ENCODE data around the gene TMEM218. TPM values are rescaled to one million over a fixed set of nuclear protein-coding genes. Genes with fewer than 3 reads are reported as not detected.

TMEM218 gene
- total and polyA plus RNA-seq, 2 donors (not counting 1 experiment from before 2014, with no cell fraction given), result 31.9 to 34.8 TPM

- Histone ChIP-seq H3K79me2 (ENCODE audit: control insufficient read depth, insufficient read depth, low read length) (no peaks in the 10 kb centered on the region), H3K27me3 (ENCODE audit: control insufficient read depth, insufficient read depth, low read length) (no peaks in the 10 kb centered on the region), H2AFZ (ENCODE audit: low read length) (no peak overlapping the region), H3K9ac (ENCODE audit: insufficient read depth, low read length) (no peak overlapping the region), H3K4me3 (replicated peaks in 1 of 4; ENCODE audit: control extremely low read depth in 1 of 4, insufficient read depth in 1 of 4, low read depth in 3 of 4, low read length in 4 of 4) (no peak overlapping the region), H3K36me3 (ENCODE audit: control insufficient read depth, insufficient read depth, low read length) (no peaks in the 10 kb centered on the region), H3K27ac (ENCODE audit: insufficient read depth, low read length) (no peak overlapping the region), H4K20me1 (ENCODE audit: control insufficient read depth, extremely low read depth, insufficient read depth, low read length) (no peaks in the 10 kb centered on the region), H3K4me1 (ENCODE audit: control insufficient read depth, extremely low read depth, insufficient read depth, low read length) (peaks cover 12% of the 10 kb centered on the region), H3K9me3 (ENCODE audit: control insufficient read depth, insufficient read depth, low read depth, low read length) (no peaks in the 10 kb centered on the region), H3K4me2 (ENCODE audit: extremely low read depth, insufficient read depth, low read length) (no peak overlapping the region)
- no peak for TF ChIP-seq CTCF (conservative IDR thresholded peaks at IDR 0.05 in 1 of 2, IDR thresholded peaks at IDR 0.05 in 1 of 2; ENCODE audit: low read depth in 1 of 2, low read length in 2 of 2)
- TF ChIP-seq EZH2 (IDR thresholded peaks at IDR 0.05; ENCODE audit: low read length, missing control alignments), result no peak
- DNase-seq (ENCODE audit: low read depth in 2 of 2), result no peak
Observed at GRCh38 chr11:125073616-125074483, 37.6 kb downstream of the TMEM218 start.

GRCh38 chr11:125072961-125073590, 38.4 kb downstream of the TMEM218 start:
- no peak for DNase-seq (ENCODE audit: low read depth in 2 of 2)
- Histone ChIP-seq H3K27ac (ENCODE audit: insufficient read depth, low read length) (no peak overlapping the region), H3K9ac (ENCODE audit: insufficient read depth, low read length) (no peak overlapping the region), H3K9me3 (ENCODE audit: control insufficient read depth, insufficient read depth, low read depth, low read length) (no peaks in the 10 kb centered on the region), H3K4me2 (ENCODE audit: extremely low read depth, insufficient read depth, low read length) (no peak overlapping the region), H2AFZ (ENCODE audit: low read length) (no peak overlapping the region), H3K4me1 (ENCODE audit: control insufficient read depth, extremely low read depth, insufficient read depth, low read length) (peaks cover 12% of the 10 kb centered on the region), H4K20me1 (ENCODE audit: control insufficient read depth, extremely low read depth, insufficient read depth, low read length) (no peaks in the 10 kb centered on the region), H3K36me3 (ENCODE audit: control insufficient read depth, insufficient read depth, low read length) (no peaks in the 10 kb centered on the region), H3K27me3 (ENCODE audit: control insufficient read depth, insufficient read depth, low read length) (no peaks in the 10 kb centered on the region), H3K79me2 (ENCODE audit: control insufficient read depth, insufficient read depth, low read length) (no peaks in the 10 kb centered on the region), H3K4me3 (replicated peaks in 1 of 4; ENCODE audit: control extremely low read depth in 1 of 4, insufficient read depth in 1 of 4, low read depth in 3 of 4, low read length in 4 of 4) (no peak overlapping the region)
- TF ChIP-seq EZH2 (IDR thresholded peaks at IDR 0.05; ENCODE audit: low read length, missing control alignments) (no peak), CTCF (conservative IDR thresholded peaks at IDR 0.05 in 1 of 2, IDR thresholded peaks at IDR 0.05 in 1 of 2; ENCODE audit: low read depth in 1 of 2, low read length in 2 of 2) (no peak)

- no peak for DNase-seq (ENCODE audit: low read depth in 2 of 2)
- no peak overlapping the region for H3K4me3 ChIP-seq (replicated peaks in 1 of 4; ENCODE audit: control extremely low read depth in 1 of 4, insufficient read depth in 1 of 4, low read depth in 3 of 4, low read length in 4 of 4)
- no peaks in the 10 kb centered on the region for H4K20me1 ChIP-seq (ENCODE audit: control insufficient read depth, extremely low read depth, insufficient read depth, low read length)
- peaks cover 12% of the 10 kb centered on the region for H3K4me1 ChIP-seq (ENCODE audit: control insufficient read depth, extremely low read depth, insufficient read depth, low read length)
- no peaks in the 10 kb centered on the region for H3K36me3 ChIP-seq (ENCODE audit: control insufficient read depth, insufficient read depth, low read length)
- no peaks in the 10 kb centered on the region for H3K79me2 ChIP-seq (ENCODE audit: control insufficient read depth, insufficient read depth, low read length)
- no peak overlapping the region for H3K27ac ChIP-seq (ENCODE audit: insufficient read depth, low read length)
- no peaks in the 10 kb centered on the region for H3K9me3 ChIP-seq (ENCODE audit: control insufficient read depth, insufficient read depth, low read depth, low read length)
- no peak overlapping the region for H3K4me2 ChIP-seq (ENCODE audit: extremely low read depth, insufficient read depth, low read length)
- TF ChIP-seq EZH2 (IDR thresholded peaks at IDR 0.05; ENCODE audit: low read length, missing control alignments), result no peak
- no peak for TF ChIP-seq CTCF (conservative IDR thresholded peaks at IDR 0.05 in 1 of 2, IDR thresholded peaks at IDR 0.05 in 1 of 2; ENCODE audit: low read depth in 1 of 2, low read length in 2 of 2)
- no peak overlapping the region for H3K9ac ChIP-seq (ENCODE audit: insufficient read depth, low read length)
- H3K27me3 ChIP-seq (ENCODE audit: control insufficient read depth, insufficient read depth, low read length), result no peaks in the 10 kb centered on the region
- no peak overlapping the region for H2AFZ ChIP-seq (ENCODE audit: low read length)
Observed at GRCh38 chr11:125072218-125072960, 39.0 kb downstream of the TMEM218 start.
